Panc1 (cell line): ENCODE data around the gene CITED2.

Source experiments
- POLR2AphosphoS5 ChIP-seq: IDR thresholded peaks from 2 replicates; pipeline ENCODE4 v1.6.1; 2012; ENCODE audit warnings: mild to moderate bottlenecking, low read depth, low read length, moderate library complexity
- SIN3A ChIP-seq: IDR thresholded peaks from 2 replicates; pipeline ENCODE4 v1.6.1; 2012; ENCODE audit warnings: low read depth, mild to moderate bottlenecking, low read length, moderate library complexity, borderline replicate concordance; ENCODE audit not compliant: insufficient read depth
- TF ChIP-seq, protein P1 (sequence below): fragments of 450-650 bp; IDR thresholded peaks from 2 replicates; pipeline ENCODE4 v1.5.1; 2017; ENCODE audit warnings: mild to moderate bottlenecking
- TF ChIP-seq, protein P2 (sequence below), 2 experiments: IDR thresholded peaks; 2 replicates each; pipeline ENCODE4 v1.6.1; 2011 to 2012; ENCODE audit warnings: low read depth in 2 of 2, control low read depth in 1 of 2, low read length in 1 of 2, mild to moderate bottlenecking in 1 of 2, moderate library complexity in 1 of 2; ENCODE audit not compliant: insufficient read depth in 1 of 2

DNA sequence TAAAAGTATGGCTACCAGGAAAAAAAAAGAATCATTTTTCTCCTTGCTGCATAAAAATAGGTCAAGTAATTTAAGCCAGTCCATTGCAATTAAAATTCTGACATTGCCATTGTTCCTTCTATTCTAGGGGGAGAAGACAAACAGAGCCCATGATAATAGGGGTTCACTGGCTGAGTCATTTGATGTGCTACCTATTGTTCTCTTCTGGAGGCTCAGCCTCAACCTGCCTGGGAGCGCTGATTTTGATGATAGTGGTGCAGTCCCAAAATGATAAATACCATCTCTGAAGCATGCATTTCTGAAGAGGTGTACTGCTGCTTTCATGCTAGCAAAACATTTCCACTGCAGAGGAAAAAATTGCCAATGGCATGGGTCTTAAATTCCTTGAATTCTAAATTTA, 5.8 kb downstream of the CITED2 start:
- TF ChIP-seq, protein P1, sequence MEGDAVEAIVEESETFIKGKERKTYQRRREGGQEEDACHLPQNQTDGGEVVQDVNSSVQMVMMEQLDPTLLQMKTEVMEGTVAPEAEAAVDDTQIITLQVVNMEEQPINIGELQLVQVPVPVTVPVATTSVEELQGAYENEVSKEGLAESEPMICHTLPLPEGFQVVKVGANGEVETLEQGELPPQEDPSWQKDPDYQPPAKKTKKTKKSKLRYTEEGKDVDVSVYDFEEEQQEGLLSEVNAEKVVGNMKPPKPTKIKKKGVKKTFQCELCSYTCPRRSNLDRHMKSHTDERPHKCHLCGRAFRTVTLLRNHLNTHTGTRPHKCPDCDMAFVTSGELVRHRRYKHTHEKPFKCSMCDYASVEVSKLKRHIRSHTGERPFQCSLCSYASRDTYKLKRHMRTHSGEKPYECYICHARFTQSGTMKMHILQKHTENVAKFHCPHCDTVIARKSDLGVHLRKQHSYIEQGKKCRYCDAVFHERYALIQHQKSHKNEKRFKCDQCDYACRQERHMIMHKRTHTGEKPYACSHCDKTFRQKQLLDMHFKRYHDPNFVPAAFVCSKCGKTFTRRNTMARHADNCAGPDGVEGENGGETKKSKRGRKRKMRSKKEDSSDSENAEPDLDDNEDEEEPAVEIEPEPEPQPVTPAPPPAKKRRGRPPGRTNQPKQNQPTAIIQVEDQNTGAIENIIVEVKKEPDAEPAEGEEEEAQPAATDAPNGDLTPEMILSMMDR = no peak
- no peak for TF ChIP-seq POLR2AphosphoS5
- no peak for TF ChIP-seq SIN3A
- TF ChIP-seq, protein P2, sequence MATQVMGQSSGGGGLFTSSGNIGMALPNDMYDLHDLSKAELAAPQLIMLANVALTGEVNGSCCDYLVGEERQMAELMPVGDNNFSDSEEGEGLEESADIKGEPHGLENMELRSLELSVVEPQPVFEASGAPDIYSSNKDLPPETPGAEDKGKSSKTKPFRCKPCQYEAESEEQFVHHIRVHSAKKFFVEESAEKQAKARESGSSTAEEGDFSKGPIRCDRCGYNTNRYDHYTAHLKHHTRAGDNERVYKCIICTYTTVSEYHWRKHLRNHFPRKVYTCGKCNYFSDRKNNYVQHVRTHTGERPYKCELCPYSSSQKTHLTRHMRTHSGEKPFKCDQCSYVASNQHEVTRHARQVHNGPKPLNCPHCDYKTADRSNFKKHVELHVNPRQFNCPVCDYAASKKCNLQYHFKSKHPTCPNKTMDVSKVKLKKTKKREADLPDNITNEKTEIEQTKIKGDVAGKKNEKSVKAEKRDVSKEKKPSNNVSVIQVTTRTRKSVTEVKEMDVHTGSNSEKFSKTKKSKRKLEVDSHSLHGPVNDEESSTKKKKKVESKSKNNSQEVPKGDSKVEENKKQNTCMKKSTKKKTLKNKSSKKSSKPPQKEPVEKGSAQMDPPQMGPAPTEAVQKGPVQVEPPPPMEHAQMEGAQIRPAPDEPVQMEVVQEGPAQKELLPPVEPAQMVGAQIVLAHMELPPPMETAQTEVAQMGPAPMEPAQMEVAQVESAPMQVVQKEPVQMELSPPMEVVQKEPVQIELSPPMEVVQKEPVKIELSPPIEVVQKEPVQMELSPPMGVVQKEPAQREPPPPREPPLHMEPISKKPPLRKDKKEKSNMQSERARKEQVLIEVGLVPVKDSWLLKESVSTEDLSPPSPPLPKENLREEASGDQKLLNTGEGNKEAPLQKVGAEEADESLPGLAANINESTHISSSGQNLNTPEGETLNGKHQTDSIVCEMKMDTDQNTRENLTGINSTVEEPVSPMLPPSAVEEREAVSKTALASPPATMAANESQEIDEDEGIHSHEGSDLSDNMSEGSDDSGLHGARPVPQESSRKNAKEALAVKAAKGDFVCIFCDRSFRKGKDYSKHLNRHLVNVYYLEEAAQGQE (IDR thresholded peaks at IDR 0.05; ENCODE audit: insufficient read depth in 1 of 2, low read depth in 2 of 2, low read length in 1 of 2) = no peak
